CD14-positive monocyte (primary cell): ENCODE measurements around the gene IFNA1. TPM values are rescaled to one million over a fixed set of nuclear protein-coding genes. Genes with fewer than 3 reads are reported as not detected.

Experiments used
- DNase-seq, 3 donors: peaks; one replicate each; pipeline ENCODE4 v3.0.0-alpha.2; 2011 to 2022
- H2AFZ ChIP-seq: 2 replicates; pipeline ENCODE4 v1.6.0; 2012; ENCODE audit warnings: mild to moderate bottlenecking, low read depth, low read length, inconsistent platforms; ENCODE audit not compliant: insufficient read depth, poor library complexity, severe bottlenecking
- H3K27ac ChIP-seq, 2 donors: 1 replicate in 1 of 2; 2 replicates in 1 of 2; pipeline ENCODE4 v1.5.1; 2012 to 2013; ENCODE audit warnings: low read length in 2 of 2, control low read depth in 1 of 2, inconsistent platforms in 1 of 2, low read depth in 1 of 2, mild to moderate bottlenecking in 1 of 2
- H3K27me3 ChIP-seq, 2 donors: one replicate each; pipeline versions ENCODE4 v1.6.0 to v1.6.1; 2011 to 2013; ENCODE audit warnings: low read length in 2 of 2; ENCODE audit not compliant: control insufficient read depth in 2 of 2, insufficient read depth in 2 of 2
- H3K36me3 ChIP-seq, 2 donors: replicated peaks in 1 of 2; 1 replicate in 1 of 2; 2 replicates in 1 of 2; pipeline versions ENCODE4 v1.5.1 to v1.6.1; 2012 to 2013; ENCODE audit warnings: low read length in 2 of 2, control low read depth in 1 of 2, inconsistent platforms in 1 of 2, mild to moderate bottlenecking in 1 of 2; ENCODE audit not compliant: insufficient read depth in 2 of 2, control insufficient read depth in 1 of 2
- H3K4me1 ChIP-seq, 2 donors: 1 replicate in 1 of 2; 2 replicates in 1 of 2; pipeline versions ENCODE4 v1.5.1 to v1.6.1; 2012 to 2013; ENCODE audit warnings: low read length in 2 of 2, control low read depth in 1 of 2, inconsistent platforms in 1 of 2, mild to moderate bottlenecking in 1 of 2, moderate library complexity in 1 of 2; ENCODE audit not compliant: insufficient read depth in 2 of 2, control insufficient read depth in 1 of 2
- H3K4me2 ChIP-seq: replicated peaks from 2 replicates; pipeline ENCODE3; 2012; ENCODE audit warnings: low read length, moderate library complexity, mild to moderate bottlenecking; ENCODE audit not compliant: poor library complexity, severe bottlenecking; ENCODE audit errors: extremely low read depth
- H3K4me3 ChIP-seq, 3 experiments: fragments of 200-600 bp in 1 of 3; sonication (generic) in 1 of 3; replicated peaks in 1 of 3; 1 replicate in 2 of 3; 2 replicates in 1 of 3; pipeline ENCODE4 v1.5.1; 2011 to 2013; ENCODE audit warnings: low read length in 3 of 3, mild to moderate bottlenecking in 3 of 3, control low read depth in 2 of 3, low read depth in 2 of 3, inconsistent platforms in 1 of 3, moderate library complexity in 1 of 3
- H3K79me2 ChIP-seq: 2 replicates; pipeline ENCODE4 v1.6.0; 2012; ENCODE audit warnings: mild to moderate bottlenecking, control low read depth, inconsistent platforms, low read length, moderate library complexity; ENCODE audit not compliant: insufficient read depth
- H3K9ac ChIP-seq: 2 replicates; pipeline ENCODE4 v1.6.0; 2017; ENCODE audit warnings: low read length, mild to moderate bottlenecking; ENCODE audit not compliant: insufficient read depth, poor library complexity, severe bottlenecking
- H3K9me3 ChIP-seq, 2 donors: replicated peaks in 1 of 2; 1 replicate in 1 of 2; 2 replicates in 1 of 2; pipeline versions ENCODE4 v1.5.1 to v1.6.1; 2012 to 2013; ENCODE audit warnings: low read length in 2 of 2, control low read depth in 1 of 2; ENCODE audit not compliant: control insufficient read depth in 1 of 2, insufficient read depth in 1 of 2
- H4K20me1 ChIP-seq: 2 replicates; pipeline ENCODE4 v1.6.0; 2012; ENCODE audit warnings: mild to moderate bottlenecking, low read length, control low read depth, moderate library complexity; ENCODE audit not compliant: insufficient read depth
- H3K27ac Mint-ChIP-seq, 7 donors: one replicate each; pipeline ENCODE4 v1.8.0; 2020; ENCODE audit warnings: mild to moderate bottlenecking in 7 of 7, mixed read lengths in 7 of 7, moderate library complexity in 6 of 7, inconsistent platforms in 2 of 7
- H3K27me3 Mint-ChIP-seq, 3 donors: one replicate each; pipeline ENCODE4 v1.8.0; 2021 to 2022; ENCODE audit warnings: low read depth in 3 of 3, mild to moderate bottlenecking in 3 of 3, mixed read lengths in 3 of 3, moderate library complexity in 3 of 3, inconsistent platforms in 1 of 3
- H3K36me3 Mint-ChIP-seq, 2 donors: one replicate each; pipeline ENCODE4 v1.8.0; 2020; ENCODE audit warnings: mixed read lengths in 2 of 2, inconsistent platforms in 1 of 2, mild to moderate bottlenecking in 1 of 2
- H3K4me1 Mint-ChIP-seq: one replicate; pipeline ENCODE4 v1.8.0; 2020; ENCODE audit warnings: mild to moderate bottlenecking, mixed read lengths
- H3K4me3 Mint-ChIP-seq, 2 donors: one replicate each; pipeline ENCODE4 v1.8.0; 2020; ENCODE audit warnings: mild to moderate bottlenecking in 2 of 2, mixed read lengths in 2 of 2, moderate library complexity in 1 of 2
- H3K9me3 Mint-ChIP-seq, 7 donors: one replicate each; pipeline ENCODE4 v1.8.0; 2020 to 2022; ENCODE audit warnings: mixed read lengths in 7 of 7, mild to moderate bottlenecking in 6 of 7, moderate library complexity in 6 of 7, inconsistent platforms in 2 of 7
- WGBS: methylation state at CpG from one replicate; pipeline ENCODE4 v1.1.5; 2013; ENCODE audit warnings: missing lambda C conversion rate; ENCODE audit not compliant: insufficient coverage; 5-methylcytosine and 5-hydroxymethylcytosine counted together
- intact Hi-C, 2 donors: fragments of 100-400 bp; cut with micrococcal nuclease; formaldehyde crosslinking; loops; one replicate each; pipeline versions ENCODE4 v1.15.0 to v1.15.1; 2023
- polyA plus RNA-seq, 3 donors: library from polyadenylated mRNA; depleted of rRNA in 1 of 3; unstranded in 2 of 3; stranded (reverse) in 1 of 3; fragments of 300-500 nt in 2 of 3; fragments of >200 nt in 1 of 3; fragmentation: Illumina TruSeq in 2 of 3; gene quantifications; 1 replicate in 2 of 3; 2 replicates in 1 of 3; pipeline ENCODE4 v1.2.3, GENCODE V29; 2012 to 2021
- TF ChIP-seq, protein P1 (sequence below): fragments of 200-600 bp; IDR thresholded peaks from one replicate; pipeline ENCODE4 v1.8.0; 2022; ENCODE audit warnings: antibody characterized with exemption, mild to moderate bottlenecking

Gene IFNA1
- polyA plus RNA-seq, 3 donors, result not detected

DNA sequence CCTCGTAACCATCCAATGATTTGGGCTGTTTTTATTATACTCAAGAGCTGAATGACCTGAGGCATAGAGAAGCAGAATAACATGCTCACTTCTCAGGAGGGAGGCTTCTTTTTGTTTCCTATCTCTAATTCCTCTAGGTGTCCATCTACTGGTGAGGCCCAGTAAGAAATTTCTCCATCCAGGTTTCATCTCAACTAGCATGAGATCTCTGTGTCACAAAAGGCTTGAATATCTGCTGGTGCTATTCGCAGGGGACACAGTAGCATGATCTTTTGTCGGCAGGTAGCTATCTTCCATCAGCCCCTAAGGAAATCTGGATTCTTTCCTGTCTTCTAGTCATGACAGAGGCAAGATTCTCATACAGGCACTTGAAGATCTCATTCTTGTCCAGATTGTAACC lies 33.0 kb downstream of the IFNA1 start:
- TF ChIP-seq, protein P1, sequence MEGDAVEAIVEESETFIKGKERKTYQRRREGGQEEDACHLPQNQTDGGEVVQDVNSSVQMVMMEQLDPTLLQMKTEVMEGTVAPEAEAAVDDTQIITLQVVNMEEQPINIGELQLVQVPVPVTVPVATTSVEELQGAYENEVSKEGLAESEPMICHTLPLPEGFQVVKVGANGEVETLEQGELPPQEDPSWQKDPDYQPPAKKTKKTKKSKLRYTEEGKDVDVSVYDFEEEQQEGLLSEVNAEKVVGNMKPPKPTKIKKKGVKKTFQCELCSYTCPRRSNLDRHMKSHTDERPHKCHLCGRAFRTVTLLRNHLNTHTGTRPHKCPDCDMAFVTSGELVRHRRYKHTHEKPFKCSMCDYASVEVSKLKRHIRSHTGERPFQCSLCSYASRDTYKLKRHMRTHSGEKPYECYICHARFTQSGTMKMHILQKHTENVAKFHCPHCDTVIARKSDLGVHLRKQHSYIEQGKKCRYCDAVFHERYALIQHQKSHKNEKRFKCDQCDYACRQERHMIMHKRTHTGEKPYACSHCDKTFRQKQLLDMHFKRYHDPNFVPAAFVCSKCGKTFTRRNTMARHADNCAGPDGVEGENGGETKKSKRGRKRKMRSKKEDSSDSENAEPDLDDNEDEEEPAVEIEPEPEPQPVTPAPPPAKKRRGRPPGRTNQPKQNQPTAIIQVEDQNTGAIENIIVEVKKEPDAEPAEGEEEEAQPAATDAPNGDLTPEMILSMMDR, result no peak
- Histone ChIP-seq H3K4me3 (no peak overlapping the region), H3K9me3 (no peaks in the 10 kb centered on the region), H3K36me3 (no peaks in the 10 kb centered on the region), H3K9ac (no peak overlapping the region), H4K20me1 (no peaks in the 10 kb centered on the region), H2AFZ (no peak overlapping the region), H3K27me3 (peaks cover 0 to 2% of the 10 kb centered on the region in 2 donors), H3K27ac (no peak overlapping the region), H3K79me2 (no peaks in the 10 kb centered on the region), H3K4me2 (no peak overlapping the region), H3K4me1 (no peaks in the 10 kb centered on the region)
- no peak for DNase-seq
- H3K4me1 Mint-ChIP-seq, result no peaks in the 10 kb centered on the region
- no peaks in the 10 kb centered on the region for H3K36me3 Mint-ChIP-seq
- WGBS, result 100% methylated on average over 2 of the region's 3 CpGs
- H3K27me3 Mint-ChIP-seq, result peaks cover 0 to 8% (median 3%) of the 10 kb centered on the region in 3 donors
- intact Hi-C loops, result no loop called here
- H3K4me3 Mint-ChIP-seq, result no peak overlapping the region
- H3K27ac Mint-ChIP-seq, result no peak overlapping the region
- H3K9me3 Mint-ChIP-seq, result no peaks in the 10 kb centered on the region

- Histone ChIP-seq H3K36me3 (no peaks in the 10 kb centered on the region), H3K79me2 (no peaks in the 10 kb centered on the region), H3K27me3 (peaks cover 0 to 2% of the 10 kb centered on the region in 2 donors), H3K4me1 (peaks cover 9 to 21% of the 10 kb centered on the region in 2 donors), H3K9me3 (no peaks in the 10 kb centered on the region), H3K27ac (no peak overlapping the region), H3K9ac (no peak overlapping the region), H3K4me3 (no peak overlapping the region), H2AFZ (no peak overlapping the region), H3K4me2 (no peak overlapping the region), H4K20me1 (no peaks in the 10 kb centered on the region)
- no peak for DNase-seq
- no CpG with 5 or more reads among the region's 2 CpGs for WGBS
- no peak overlapping the region for H3K4me3 Mint-ChIP-seq
- H3K36me3 Mint-ChIP-seq, result no peaks in the 10 kb centered on the region
- no peaks in the 10 kb centered on the region for H3K9me3 Mint-ChIP-seq
- peaks cover 0 to 7% (median 0%) of the 10 kb centered on the region in 3 donors for H3K27me3 Mint-ChIP-seq
- H3K4me1 Mint-ChIP-seq, result peaks cover 10% of the 10 kb centered on the region
- H3K27ac Mint-ChIP-seq, result no peak overlapping the region
- intact Hi-C loops, result no loop called here
- TF ChIP-seq, protein P1, result no peak
Observed at GRCh38 chr9:21477466-21477865, 37.2 kb downstream of the IFNA1 start.
